Measurements from ENCODE around the gene TET2. TPM values are rescaled to one million over a fixed set of nuclear protein-coding genes. Genes with fewer than 3 reads are reported as not detected.

TET2 gene
- total RNA-seq, 4 donors from 2014 or later = 22.0 to 31.5 (median 28.0) TPM

DNA sequence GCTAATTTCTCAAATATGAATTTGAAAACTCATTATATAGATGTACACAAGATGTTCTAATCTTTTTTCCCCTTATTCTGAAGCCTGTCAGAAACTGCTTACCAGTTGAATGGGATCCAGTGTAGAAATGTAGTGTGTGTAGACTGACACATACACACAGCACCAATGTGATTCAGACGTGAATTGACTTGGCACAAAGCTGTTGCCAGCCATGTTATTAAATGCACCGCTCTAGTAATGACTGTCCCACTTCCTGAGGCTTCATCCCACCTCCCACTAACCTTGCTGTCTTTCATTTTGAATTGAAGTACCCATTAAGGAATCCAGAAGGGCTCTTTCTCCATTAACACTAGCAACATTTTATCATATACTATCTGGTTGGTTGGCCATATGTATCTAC is 180.5 kb downstream of the TET2 start:
- WGBS = 78% methylated on average over 2 of the region's 2 CpGs
- Histone ChIP-seq H3K9me3 (no peaks in the 10 kb centered on the region), H3K27ac (replicated peaks in 1 of 4) (no peak overlapping the region), H3K27me3 (no peaks in the 10 kb centered on the region), H3K4me3 (no peak overlapping the region), H3K4me1 (no peaks in the 10 kb centered on the region), H3K36me3 (no peaks in the 10 kb centered on the region)
- no peak for DNase-seq (ENCODE audit: extremely low spot score)
- intact Hi-C loops (cut with DNase I) = no loop called here
- TF ChIP-seq POLR2A (IDR thresholded peaks at IDR 0.05; ENCODE audit: low read depth) = no peak
- no peak for TF ChIP-seq POLR2AphosphoS5 (IDR thresholded peaks at IDR 0.05)
- no peak for TF ChIP-seq EP300 (IDR thresholded peaks at IDR 0.05)
- TF ChIP-seq, protein P1, sequence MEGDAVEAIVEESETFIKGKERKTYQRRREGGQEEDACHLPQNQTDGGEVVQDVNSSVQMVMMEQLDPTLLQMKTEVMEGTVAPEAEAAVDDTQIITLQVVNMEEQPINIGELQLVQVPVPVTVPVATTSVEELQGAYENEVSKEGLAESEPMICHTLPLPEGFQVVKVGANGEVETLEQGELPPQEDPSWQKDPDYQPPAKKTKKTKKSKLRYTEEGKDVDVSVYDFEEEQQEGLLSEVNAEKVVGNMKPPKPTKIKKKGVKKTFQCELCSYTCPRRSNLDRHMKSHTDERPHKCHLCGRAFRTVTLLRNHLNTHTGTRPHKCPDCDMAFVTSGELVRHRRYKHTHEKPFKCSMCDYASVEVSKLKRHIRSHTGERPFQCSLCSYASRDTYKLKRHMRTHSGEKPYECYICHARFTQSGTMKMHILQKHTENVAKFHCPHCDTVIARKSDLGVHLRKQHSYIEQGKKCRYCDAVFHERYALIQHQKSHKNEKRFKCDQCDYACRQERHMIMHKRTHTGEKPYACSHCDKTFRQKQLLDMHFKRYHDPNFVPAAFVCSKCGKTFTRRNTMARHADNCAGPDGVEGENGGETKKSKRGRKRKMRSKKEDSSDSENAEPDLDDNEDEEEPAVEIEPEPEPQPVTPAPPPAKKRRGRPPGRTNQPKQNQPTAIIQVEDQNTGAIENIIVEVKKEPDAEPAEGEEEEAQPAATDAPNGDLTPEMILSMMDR (IDR thresholded peaks at IDR 0.05) = no peak

DNA sequence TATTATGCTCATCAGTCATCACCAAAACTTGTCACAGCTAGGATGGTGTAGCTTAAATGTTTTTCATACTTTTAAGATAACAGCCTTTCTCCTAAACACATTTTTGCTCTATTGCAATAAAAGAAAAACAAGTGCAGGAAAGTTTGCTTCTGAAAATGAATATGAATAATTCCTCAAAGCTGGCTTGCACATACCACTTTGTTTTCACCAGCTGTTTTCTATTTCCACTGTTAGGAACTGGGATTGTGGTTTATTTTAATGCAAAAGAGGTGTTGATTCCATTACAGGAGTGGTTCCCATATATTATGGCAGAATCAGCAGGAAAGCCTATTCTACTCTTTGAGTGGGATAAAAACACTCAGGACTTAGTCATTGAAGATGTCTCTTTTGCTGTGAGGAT is 181.3 kb downstream of the TET2 start:
- TF ChIP-seq, protein P1 (IDR thresholded peaks at IDR 0.05) = no peak
- TF ChIP-seq POLR2A (IDR thresholded peaks at IDR 0.05; ENCODE audit: low read depth) = no peak
- TF ChIP-seq POLR2AphosphoS5 (IDR thresholded peaks at IDR 0.05) = no peak
- no peak for TF ChIP-seq EP300 (IDR thresholded peaks at IDR 0.05)
- H3K36me3 ChIP-seq = no peaks in the 10 kb centered on the region
- H3K27me3 ChIP-seq = no peaks in the 10 kb centered on the region
- no peaks in the 10 kb centered on the region for H3K4me1 ChIP-seq
- no peak for DNase-seq (ENCODE audit: extremely low spot score)
- no peak overlapping the region for H3K27ac ChIP-seq (replicated peaks in 1 of 4)
- H3K9me3 ChIP-seq = no peaks in the 10 kb centered on the region
- H3K4me3 ChIP-seq = no peak overlapping the region
- intact Hi-C loops (cut with DNase I) = no loop called here

DNA sequence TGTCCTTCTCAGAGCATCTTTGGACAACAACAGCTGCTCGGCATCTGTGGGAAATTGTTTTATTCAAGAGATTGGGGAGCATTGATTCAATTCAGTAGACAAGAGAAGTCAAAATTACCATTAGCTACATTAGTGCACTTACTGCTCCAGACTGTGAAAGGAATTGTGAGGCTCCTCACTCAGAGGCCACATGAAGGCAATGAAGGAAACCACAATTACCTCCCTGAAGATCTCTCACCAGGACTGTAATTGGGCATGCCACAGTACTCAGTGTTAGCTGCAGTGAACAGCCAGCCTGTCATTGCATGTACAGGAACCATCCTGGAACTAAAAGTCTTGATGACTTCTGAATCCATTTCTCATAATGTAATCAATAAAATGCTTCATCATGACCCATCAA is 182.4 kb downstream of the TET2 start:
- Histone ChIP-seq H3K27me3 (no peaks in the 10 kb centered on the region), H3K4me1 (no peaks in the 10 kb centered on the region), H3K36me3 (peaks cover 0 to 6% (median 1%) of the 10 kb centered on the region in 4 donors), H3K9me3 (no peaks in the 10 kb centered on the region), H3K4me3 (no peak overlapping the region), H3K27ac (replicated peaks in 1 of 4) (no peak overlapping the region)
- WGBS = 100% methylated on average over 1 of the region's 1 CpG
- intact Hi-C loops (cut with DNase I) = no loop called here
- TF ChIP-seq, protein P1 (IDR thresholded peaks at IDR 0.05) = no peak
- TF ChIP-seq POLR2A (IDR thresholded peaks at IDR 0.05; ENCODE audit: low read depth) = no peak
- TF ChIP-seq EP300 (IDR thresholded peaks at IDR 0.05) = no peak
- TF ChIP-seq POLR2AphosphoS5 (IDR thresholded peaks at IDR 0.05) = no peak
- no peak for DNase-seq (ENCODE audit: extremely low spot score)

Small RNA genes lying within 50 kb of the gene (small RNA-seq; reads per million reads assigned to genes)
- gene RF00322 (0 reads per million in 3 donors), gene RN7SL89P (0 reads per million in 3 donors)
